GM23338 (cell line): ENCODE data around the gene ADIPOR2. TPM values are rescaled to one million over a fixed set of nuclear protein-coding genes. Genes with fewer than 3 reads are reported as not detected.

ENCODE experiments used
- ATAC-seq: fragments of 200-7000 bp; cut with Tn5 transposase; 3 replicates; pipeline ENCODE4 v1.9.1; 2020
- DNase-seq: peaks from one replicate; pipeline ENCODE4 v3.0.0-alpha.2; 2015; ENCODE audit warnings: low spot score
- H2AFZ ChIP-seq: fragments of 200-600 bp; sonication (generic); 2 replicates; pipeline ENCODE4 v1.8.0; 2016; ENCODE audit warnings: antibody characterized with exemption, mild to moderate bottlenecking, moderate library complexity
- H3F3A ChIP-seq: fragments of 200-600 bp; sonication (generic); replicated peaks from 2 replicates; pipeline ENCODE4 v1.8.0; 2017; ENCODE audit warnings: antibody characterized with exemption, mixed run types, low read depth
- H3K27ac ChIP-seq: fragments of 200-600 bp; sonication (generic); 2 replicates; pipeline ENCODE4 v1.6.1; 2016; ENCODE audit warnings: low read depth
- H3K27me3 ChIP-seq: fragments of 200-600 bp; sonication (generic); 2 replicates; pipeline ENCODE4 v1.8.0; 2016; ENCODE audit warnings: mild to moderate bottlenecking, mixed run types, moderate library complexity; ENCODE audit not compliant: insufficient read depth
- H3K36me3 ChIP-seq: fragments of 200-600 bp; sonication (generic); 2 replicates; pipeline ENCODE4 v1.8.0; 2016; ENCODE audit warnings: mild to moderate bottlenecking; ENCODE audit not compliant: insufficient read depth
- H3K4me1 ChIP-seq: fragments of 200-600 bp; sonication (generic); 2 replicates; pipeline ENCODE4 v1.8.0; 2016; ENCODE audit warnings: mild to moderate bottlenecking, moderate library complexity; ENCODE audit not compliant: insufficient read depth
- H3K4me2 ChIP-seq: fragments of 200-600 bp; sonication (generic); 2 replicates; pipeline ENCODE4 v1.7.1; 2017; ENCODE audit warnings: mixed run types
- H3K4me3 ChIP-seq: fragments of 200-600 bp; sonication (generic); 2 replicates; pipeline ENCODE4 v1.6.1; 2016; ENCODE audit warnings: mixed run types
- H3K79me2 ChIP-seq: fragments of 200-600 bp; sonication (generic); replicated peaks from 2 replicates; pipeline ENCODE4 v1.8.0; 2017; ENCODE audit warnings: mild to moderate bottlenecking; ENCODE audit not compliant: insufficient read depth
- H3K9me2 ChIP-seq: fragments of 200-600 bp; sonication (generic); 2 replicates; pipeline ENCODE4 v1.8.0; 2017; ENCODE audit not compliant: insufficient read depth
- H4K20me1 ChIP-seq: fragments of 200-600 bp; sonication (generic); replicated peaks from 2 replicates; pipeline ENCODE4 v1.8.0; 2017; ENCODE audit warnings: mild to moderate bottlenecking; ENCODE audit not compliant: insufficient read depth
- H3K27ac Mint-ChIP-seq: 2 replicates; pipeline ENCODE4 v1.8.0; 2020; ENCODE audit warnings: inconsistent platforms, mild to moderate bottlenecking, moderate library complexity, mixed read lengths
- H3K27me3 Mint-ChIP-seq: 3 replicates; pipeline ENCODE4 v1.8.0; 2022; ENCODE audit warnings: low read depth, mild to moderate bottlenecking, moderate library complexity, mixed read lengths, inconsistent platforms; ENCODE audit not compliant: insufficient read depth, poor library complexity
- H3K36me3 Mint-ChIP-seq: 3 replicates; pipeline ENCODE4 v1.8.0; 2021; ENCODE audit warnings: low read depth, mild to moderate bottlenecking, inconsistent platforms, moderate library complexity, mixed read lengths
- H3K4me1 Mint-ChIP-seq: 3 replicates; pipeline ENCODE4 v1.8.0; 2020; ENCODE audit warnings: mild to moderate bottlenecking, inconsistent platforms, mixed read lengths
- H3K4me3 Mint-ChIP-seq: 3 replicates; pipeline ENCODE4 v1.8.0; 2021; ENCODE audit warnings: moderate library complexity, mild to moderate bottlenecking, inconsistent platforms, mixed read lengths
- H3K9me3 Mint-ChIP-seq: 3 replicates; pipeline ENCODE4 v1.8.0; 2020; ENCODE audit warnings: moderate library complexity, mild to moderate bottlenecking, inconsistent platforms, mixed read lengths
- EZH2phosphoT487 ChIP-seq: fragments of 200-600 bp; sonication (generic); IDR thresholded peaks from one replicate; pipeline ENCODE4 v1.8.1; 2018; ENCODE audit warnings: antibody characterized with exemption; ENCODE audit not compliant: unreplicated experiment
- NANOG ChIP-seq: IDR thresholded peaks from 2 replicates; pipeline ENCODE4 v1.6.1; 2016; ENCODE audit warnings: antibody characterized with exemption, borderline replicate concordance
- POLR2AphosphoS5 ChIP-seq: IDR thresholded peaks from 2 replicates; pipeline ENCODE4 v1.6.1; 2016; ENCODE audit warnings: antibody characterized with exemption, low read depth
- REST ChIP-seq: IDR thresholded peaks from one replicate; pipeline ENCODE4 v1.6.1; 2018; ENCODE audit warnings: antibody characterized with exemption; ENCODE audit not compliant: unreplicated experiment
- STAT1 ChIP-seq: IDR thresholded peaks from one replicate; pipeline ENCODE4 v1.6.1; 2016; ENCODE audit warnings: antibody characterized with exemption; ENCODE audit not compliant: unreplicated experiment
- ZNF114 ChIP-seq: fragments of 250-450 bp; sonication (Bioruptor Pico); IDR thresholded peaks from 2 replicates; pipeline ENCODE4 v1.5.0; 2020; ENCODE audit warnings: mild to moderate bottlenecking, moderate library complexity
- polyA plus RNA-seq: library from polyadenylated mRNA; unstranded; fragments of >200 nt; fragmentation: Nextera tagmentation; extraction: Ambion mirVana; gene quantifications from 2 replicates; pipeline ENCODE4 v1.2.1, GENCODE V29; 2016
- total RNA-seq: library from RNA; depleted of rRNA; stranded (reverse); fragments of >200 nt; shearing (Covaris generic); gene quantifications from 2 replicates; pipeline ENCODE4 v1.2.3, GENCODE V29; 2014
- TF ChIP-seq, protein P1 (sequence below), 2 experiments: fragments of 200-600 bp in 1 of 2; sonication (generic) in 1 of 2; conservative IDR thresholded peaks; 2 replicates each; pipeline versions ENCODE4 v1.5.1 to v1.6.1; 2016 to 2017; ENCODE audit warnings: antibody characterized with exemption in 2 of 2, low read depth in 2 of 2, mild to moderate bottlenecking in 2 of 2, moderate library complexity in 1 of 2
- TF ChIP-seq, protein P2 (sequence below): IDR thresholded peaks from 2 replicates; pipeline ENCODE4 v1.6.1; 2016; ENCODE audit warnings: antibody characterized with exemption
- TF ChIP-seq, protein P3 (sequence below): fragments of 250-450 bp; sonication (Bioruptor Pico); IDR thresholded peaks from 2 replicates; pipeline ENCODE4 v1.5.0; 2020; ENCODE audit warnings: mild to moderate bottlenecking, moderate library complexity

ADIPOR2 gene
- total and polyA plus RNA-seq, 2 experiments from 2014 or later, result 11.7 to 36.2 TPM

- TF ChIP-seq, protein P1, sequence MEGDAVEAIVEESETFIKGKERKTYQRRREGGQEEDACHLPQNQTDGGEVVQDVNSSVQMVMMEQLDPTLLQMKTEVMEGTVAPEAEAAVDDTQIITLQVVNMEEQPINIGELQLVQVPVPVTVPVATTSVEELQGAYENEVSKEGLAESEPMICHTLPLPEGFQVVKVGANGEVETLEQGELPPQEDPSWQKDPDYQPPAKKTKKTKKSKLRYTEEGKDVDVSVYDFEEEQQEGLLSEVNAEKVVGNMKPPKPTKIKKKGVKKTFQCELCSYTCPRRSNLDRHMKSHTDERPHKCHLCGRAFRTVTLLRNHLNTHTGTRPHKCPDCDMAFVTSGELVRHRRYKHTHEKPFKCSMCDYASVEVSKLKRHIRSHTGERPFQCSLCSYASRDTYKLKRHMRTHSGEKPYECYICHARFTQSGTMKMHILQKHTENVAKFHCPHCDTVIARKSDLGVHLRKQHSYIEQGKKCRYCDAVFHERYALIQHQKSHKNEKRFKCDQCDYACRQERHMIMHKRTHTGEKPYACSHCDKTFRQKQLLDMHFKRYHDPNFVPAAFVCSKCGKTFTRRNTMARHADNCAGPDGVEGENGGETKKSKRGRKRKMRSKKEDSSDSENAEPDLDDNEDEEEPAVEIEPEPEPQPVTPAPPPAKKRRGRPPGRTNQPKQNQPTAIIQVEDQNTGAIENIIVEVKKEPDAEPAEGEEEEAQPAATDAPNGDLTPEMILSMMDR (conservative IDR thresholded peaks at IDR 0.05; ENCODE audit: low read depth in 2 of 2), result no peak
- TF ChIP-seq REST, result no peak
These were observed 35.9 kb downstream of the ADIPOR2 start (continued) for GRCh38 chr12:1726753-1727152.

DNA sequence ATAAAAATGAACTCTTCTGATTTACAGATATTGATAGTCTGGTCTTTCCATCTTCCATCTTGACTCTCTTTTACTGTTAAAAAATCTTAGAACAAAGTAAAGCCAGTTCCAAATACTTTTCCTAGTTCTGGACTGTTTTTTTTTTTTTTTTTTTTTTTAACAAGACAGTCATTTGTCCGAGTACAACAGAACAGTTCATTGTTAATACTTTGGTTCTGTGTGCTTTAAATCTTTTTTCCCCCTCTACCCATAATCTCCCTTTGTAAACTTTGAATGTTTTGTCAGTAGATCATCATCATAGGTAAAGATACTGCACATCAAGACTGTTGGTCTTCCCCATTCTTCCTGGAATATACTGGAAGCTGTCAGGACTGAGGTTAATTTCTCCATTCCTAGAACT, 38.0 kb downstream of the ADIPOR2 start:
- peaks cover 100% of the 10 kb centered on the region for H3K79me2 ChIP-seq
- H3K4me2 ChIP-seq, result no peak overlapping the region
- H3K27me3 Mint-ChIP-seq, result peaks cover 7% of the 10 kb centered on the region
- no peak for TF ChIP-seq ZNF114
- no peak for TF ChIP-seq POLR2AphosphoS5
- no peak for TF ChIP-seq REST
- TF ChIP-seq, protein P2, sequence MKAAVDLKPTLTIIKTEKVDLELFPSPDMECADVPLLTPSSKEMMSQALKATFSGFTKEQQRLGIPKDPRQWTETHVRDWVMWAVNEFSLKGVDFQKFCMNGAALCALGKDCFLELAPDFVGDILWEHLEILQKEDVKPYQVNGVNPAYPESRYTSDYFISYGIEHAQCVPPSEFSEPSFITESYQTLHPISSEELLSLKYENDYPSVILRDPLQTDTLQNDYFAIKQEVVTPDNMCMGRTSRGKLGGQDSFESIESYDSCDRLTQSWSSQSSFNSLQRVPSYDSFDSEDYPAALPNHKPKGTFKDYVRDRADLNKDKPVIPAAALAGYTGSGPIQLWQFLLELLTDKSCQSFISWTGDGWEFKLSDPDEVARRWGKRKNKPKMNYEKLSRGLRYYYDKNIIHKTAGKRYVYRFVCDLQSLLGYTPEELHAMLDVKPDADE, result no peak
- TF ChIP-seq EZH2phosphoT487, result no peak
- no peak for TF ChIP-seq NANOG
- TF ChIP-seq, protein P3, sequence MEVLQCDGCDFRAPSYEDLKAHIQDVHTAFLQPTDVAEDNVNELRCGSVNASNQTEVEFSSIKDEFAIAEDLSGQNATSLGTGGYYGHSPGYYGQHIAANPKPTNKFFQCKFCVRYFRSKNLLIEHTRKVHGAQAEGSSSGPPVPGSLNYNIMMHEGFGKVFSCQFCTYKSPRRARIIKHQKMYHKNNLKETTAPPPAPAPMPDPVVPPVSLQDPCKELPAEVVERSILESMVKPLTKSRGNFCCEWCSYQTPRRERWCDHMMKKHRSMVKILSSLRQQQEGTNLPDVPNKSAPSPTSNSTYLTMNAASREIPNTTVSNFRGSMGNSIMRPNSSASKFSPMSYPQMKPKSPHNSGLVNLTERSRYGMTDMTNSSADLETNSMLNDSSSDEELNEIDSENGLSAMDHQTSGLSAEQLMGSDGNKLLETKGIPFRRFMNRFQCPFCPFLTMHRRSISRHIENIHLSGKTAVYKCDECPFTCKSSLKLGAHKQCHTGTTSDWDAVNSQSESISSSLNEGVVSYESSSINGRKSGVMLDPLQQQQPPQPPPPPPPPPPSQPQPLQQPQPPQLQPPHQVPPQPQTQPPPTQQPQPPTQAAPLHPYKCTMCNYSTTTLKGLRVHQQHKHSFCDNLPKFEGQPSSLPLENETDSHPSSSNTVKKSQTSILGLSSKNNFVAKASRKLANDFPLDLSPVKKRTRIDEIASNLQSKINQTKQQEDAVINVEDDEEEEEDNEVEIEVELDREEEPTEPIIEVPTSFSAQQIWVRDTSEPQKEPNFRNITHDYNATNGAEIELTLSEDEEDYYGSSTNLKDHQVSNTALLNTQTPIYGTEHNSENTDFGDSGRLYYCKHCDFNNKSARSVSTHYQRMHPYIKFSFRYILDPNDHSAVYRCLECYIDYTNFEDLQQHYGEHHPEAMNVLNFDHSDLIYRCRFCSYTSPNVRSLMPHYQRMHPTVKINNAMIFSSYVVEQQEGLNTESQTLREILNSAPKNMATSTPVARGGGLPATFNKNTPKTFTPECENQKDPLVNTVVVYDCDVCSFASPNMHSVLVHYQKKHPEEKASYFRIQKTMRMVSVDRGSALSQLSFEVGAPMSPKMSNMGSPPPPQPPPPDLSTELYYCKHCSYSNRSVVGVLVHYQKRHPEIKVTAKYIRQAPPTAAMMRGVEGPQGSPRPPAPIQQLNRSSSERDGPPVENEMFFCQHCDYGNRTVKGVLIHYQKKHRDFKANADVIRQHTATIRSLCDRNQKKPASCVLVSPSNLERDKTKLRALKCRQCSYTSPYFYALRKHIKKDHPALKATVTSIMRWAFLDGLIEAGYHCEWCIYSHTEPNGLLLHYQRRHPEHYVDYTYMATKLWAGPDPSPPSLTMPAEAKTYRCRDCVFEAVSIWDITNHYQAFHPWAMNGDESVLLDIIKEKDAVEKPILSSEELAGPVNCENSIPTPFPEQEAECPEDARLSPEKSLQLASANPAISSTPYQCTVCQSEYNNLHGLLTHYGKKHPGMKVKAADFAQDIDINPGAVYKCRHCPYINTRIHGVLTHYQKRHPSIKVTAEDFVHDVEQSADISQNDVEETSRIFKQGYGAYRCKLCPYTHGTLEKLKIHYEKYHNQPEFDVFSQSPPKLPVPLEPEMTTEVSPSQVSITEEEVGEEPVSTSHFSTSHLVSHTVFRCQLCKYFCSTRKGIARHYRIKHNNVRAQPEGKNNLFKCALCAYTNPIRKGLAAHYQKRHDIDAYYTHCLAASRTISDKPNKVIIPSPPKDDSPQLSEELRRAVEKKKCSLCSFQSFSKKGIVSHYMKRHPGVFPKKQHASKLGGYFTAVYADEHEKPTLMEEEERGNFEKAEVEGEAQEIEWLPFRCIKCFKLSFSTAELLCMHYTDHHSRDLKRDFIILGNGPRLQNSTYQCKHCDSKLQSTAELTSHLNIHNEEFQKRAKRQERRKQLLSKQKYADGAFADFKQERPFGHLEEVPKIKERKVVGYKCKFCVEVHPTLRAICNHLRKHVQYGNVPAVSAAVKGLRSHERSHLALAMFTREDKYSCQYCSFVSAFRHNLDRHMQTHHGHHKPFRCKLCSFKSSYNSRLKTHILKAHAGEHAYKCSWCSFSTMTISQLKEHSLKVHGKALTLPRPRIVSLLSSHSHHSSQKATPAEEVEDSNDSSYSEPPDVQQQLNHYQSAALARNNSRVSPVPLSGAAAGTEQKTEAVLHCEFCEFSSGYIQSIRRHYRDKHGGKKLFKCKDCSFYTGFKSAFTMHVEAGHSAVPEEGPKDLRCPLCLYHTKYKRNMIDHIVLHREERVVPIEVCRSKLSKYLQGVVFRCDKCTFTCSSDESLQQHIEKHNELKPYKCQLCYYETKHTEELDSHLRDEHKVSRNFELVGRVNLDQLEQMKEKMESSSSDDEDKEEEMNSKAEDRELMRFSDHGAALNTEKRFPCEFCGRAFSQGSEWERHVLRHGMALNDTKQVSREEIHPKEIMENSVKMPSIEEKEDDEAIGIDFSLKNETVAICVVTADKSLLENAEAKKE (CRISPR knock-in tag), result no peak
- no peak for TF ChIP-seq STAT1

More for the DNA sequence above, 38.0 kb downstream of the ADIPOR2 start:
- H4K20me1 ChIP-seq, result peaks cover 13% of the 10 kb centered on the region
- H3K36me3 ChIP-seq, result no peaks in the 10 kb centered on the region
- no peak overlapping the region for H3K27ac ChIP-seq
- no peaks in the 10 kb centered on the region for H3K4me1 ChIP-seq
- Mint-ChIP-seq H3K9me3 (peaks cover 4% of the 10 kb centered on the region; the same call in 2 of the 3 replicates), H3K4me3 (no peak overlapping the region), H3K4me1 (no peaks in the 10 kb centered on the region), H3K36me3 (peaks cover 7% of the 10 kb centered on the region), H3K27ac (no peak overlapping the region)
- H2AFZ ChIP-seq, result no peak overlapping the region
- ATAC-seq, result no peak
- no peak for DNase-seq
- H3F3A ChIP-seq, result no peaks in the 10 kb centered on the region
- H3K4me3 ChIP-seq, result no peak overlapping the region
- H3K9me2 ChIP-seq, result no peaks in the 10 kb centered on the region
- H3K27me3 ChIP-seq, result no peaks in the 10 kb centered on the region
